Ovary (tissue), 3 donors: ENCODE data around the gene LRRC8E.

Source experiments
- EP300 ChIP-seq: sonication (generic); formaldehyde crosslinking; IDR thresholded peaks from one replicate; pipeline ENCODE4 v1.6.1; 2017; ENCODE audit warnings: antibody characterized with exemption
- POLR2A ChIP-seq: fragments of 450-650 bp; IDR thresholded peaks from one replicate; pipeline ENCODE4 v1.6.1; 2017; ENCODE audit warnings: antibody characterized with exemption, mild to moderate bottlenecking, moderate library complexity
- TF ChIP-seq, protein P1 (sequence below), 3 donors: fragments of 450-650 bp in 2 of 3; fragments of 200-600 bp in 1 of 3; IDR thresholded peaks; one replicate each; pipeline versions ENCODE4 v1.5.1 to v1.8.0; 2016 to 2022; ENCODE audit warnings: antibody characterized with exemption in 3 of 3, mild to moderate bottlenecking in 1 of 3
- donor health status: DM: no; HTN: no; CAD: no.

DNA sequence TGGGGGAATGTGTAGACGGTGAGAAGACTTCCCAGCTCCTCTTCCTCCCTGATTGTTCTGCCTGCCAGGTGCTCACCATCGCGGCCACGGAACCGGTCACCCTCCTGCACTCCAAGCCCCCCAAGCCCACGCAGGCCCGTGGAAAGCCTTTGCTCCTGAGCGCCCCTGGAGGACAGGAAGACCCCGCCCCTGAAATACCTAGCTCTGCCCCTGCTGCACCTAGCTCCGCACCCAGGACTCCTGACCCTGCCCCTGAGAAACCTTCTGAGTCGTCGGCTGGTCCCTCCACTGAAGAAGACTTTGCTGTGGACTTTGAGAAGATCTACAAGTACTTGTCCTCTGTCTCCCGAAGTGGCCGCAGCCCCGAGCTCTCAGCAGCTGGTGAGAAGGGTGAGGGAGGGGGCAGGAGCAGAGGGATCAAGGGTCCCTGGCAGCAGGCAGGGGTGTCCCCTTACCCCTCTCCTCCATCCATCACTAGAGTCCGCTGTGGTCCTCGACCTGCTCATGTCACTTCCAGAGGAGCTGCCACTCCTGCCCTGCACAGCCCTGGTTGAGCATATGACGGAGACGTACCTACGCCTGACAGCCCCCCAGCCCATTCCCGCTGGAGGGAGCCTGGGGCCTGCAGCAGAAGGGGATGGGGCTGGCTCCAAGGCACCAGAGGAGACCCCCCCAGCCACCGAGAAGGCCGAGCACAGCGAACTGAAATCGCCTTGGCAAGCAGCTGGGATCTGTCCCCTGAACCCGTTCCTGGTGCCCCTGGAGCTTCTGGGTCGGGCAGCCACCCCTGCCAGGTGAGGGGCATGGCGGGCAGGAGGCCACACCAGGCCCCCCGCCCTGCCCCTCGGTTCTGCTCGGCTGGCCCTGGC lies 33.9 kb downstream of the LRRC8E start:
- TF ChIP-seq, protein P1, sequence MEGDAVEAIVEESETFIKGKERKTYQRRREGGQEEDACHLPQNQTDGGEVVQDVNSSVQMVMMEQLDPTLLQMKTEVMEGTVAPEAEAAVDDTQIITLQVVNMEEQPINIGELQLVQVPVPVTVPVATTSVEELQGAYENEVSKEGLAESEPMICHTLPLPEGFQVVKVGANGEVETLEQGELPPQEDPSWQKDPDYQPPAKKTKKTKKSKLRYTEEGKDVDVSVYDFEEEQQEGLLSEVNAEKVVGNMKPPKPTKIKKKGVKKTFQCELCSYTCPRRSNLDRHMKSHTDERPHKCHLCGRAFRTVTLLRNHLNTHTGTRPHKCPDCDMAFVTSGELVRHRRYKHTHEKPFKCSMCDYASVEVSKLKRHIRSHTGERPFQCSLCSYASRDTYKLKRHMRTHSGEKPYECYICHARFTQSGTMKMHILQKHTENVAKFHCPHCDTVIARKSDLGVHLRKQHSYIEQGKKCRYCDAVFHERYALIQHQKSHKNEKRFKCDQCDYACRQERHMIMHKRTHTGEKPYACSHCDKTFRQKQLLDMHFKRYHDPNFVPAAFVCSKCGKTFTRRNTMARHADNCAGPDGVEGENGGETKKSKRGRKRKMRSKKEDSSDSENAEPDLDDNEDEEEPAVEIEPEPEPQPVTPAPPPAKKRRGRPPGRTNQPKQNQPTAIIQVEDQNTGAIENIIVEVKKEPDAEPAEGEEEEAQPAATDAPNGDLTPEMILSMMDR (IDR thresholded peaks at IDR 0.05), result no peak
- TF ChIP-seq EP300, result no peak
- no peak for TF ChIP-seq POLR2A
